Measurements from ENCODE around the gene SRP54. TPM values are rescaled to one million over a fixed set of nuclear protein-coding genes. Genes with fewer than 3 reads are reported as not detected.

SRP54 gene
- total RNA-seq, 1 donor from 2014 or later: 37.6 TPM

- Histone ChIP-seq H3K27ac (no peak overlapping the region), H3K9me3 (no peaks in the 10 kb centered on the region), H3K27me3 (no peaks in the 10 kb centered on the region), H3K4me1 (peaks cover 9% of the 10 kb centered on the region), H3K36me3 (no peaks in the 10 kb centered on the region), H3K4me3 (no peak overlapping the region)
- DNase-seq (ENCODE audit: extremely low spot score in 2 of 2): no peak
- intact Hi-C loops (cut with DNase I): loop anchor here (10.0 kb wide), 1 partner anchor 252 kb away; the partner anchor contains the start of gene PSMA6
- no peak for TF ChIP-seq POLR2AphosphoS5 (IDR thresholded peaks at IDR 0.05; ENCODE audit: insufficient read depth in 1 of 2, low read depth in 1 of 2)
- no peak for TF ChIP-seq POLR2A (IDR thresholded peaks at IDR 0.05)
- TF ChIP-seq, protein P1, sequence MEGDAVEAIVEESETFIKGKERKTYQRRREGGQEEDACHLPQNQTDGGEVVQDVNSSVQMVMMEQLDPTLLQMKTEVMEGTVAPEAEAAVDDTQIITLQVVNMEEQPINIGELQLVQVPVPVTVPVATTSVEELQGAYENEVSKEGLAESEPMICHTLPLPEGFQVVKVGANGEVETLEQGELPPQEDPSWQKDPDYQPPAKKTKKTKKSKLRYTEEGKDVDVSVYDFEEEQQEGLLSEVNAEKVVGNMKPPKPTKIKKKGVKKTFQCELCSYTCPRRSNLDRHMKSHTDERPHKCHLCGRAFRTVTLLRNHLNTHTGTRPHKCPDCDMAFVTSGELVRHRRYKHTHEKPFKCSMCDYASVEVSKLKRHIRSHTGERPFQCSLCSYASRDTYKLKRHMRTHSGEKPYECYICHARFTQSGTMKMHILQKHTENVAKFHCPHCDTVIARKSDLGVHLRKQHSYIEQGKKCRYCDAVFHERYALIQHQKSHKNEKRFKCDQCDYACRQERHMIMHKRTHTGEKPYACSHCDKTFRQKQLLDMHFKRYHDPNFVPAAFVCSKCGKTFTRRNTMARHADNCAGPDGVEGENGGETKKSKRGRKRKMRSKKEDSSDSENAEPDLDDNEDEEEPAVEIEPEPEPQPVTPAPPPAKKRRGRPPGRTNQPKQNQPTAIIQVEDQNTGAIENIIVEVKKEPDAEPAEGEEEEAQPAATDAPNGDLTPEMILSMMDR (IDR thresholded peaks at IDR 0.05): no peak
Measured at GRCh38 chr14:35042632-35043031, 59.8 kb downstream of the SRP54 start.

GRCh38 chr14:35043046-35043445 is 60.3 kb downstream of the SRP54 start:
- TF ChIP-seq, protein P1 (IDR thresholded peaks at IDR 0.05): no peak
- no peak for TF ChIP-seq POLR2AphosphoS5 (IDR thresholded peaks at IDR 0.05; ENCODE audit: insufficient read depth in 1 of 2, low read depth in 1 of 2)
- no peak for TF ChIP-seq POLR2A (IDR thresholded peaks at IDR 0.05)
- Histone ChIP-seq H3K27me3 (no peaks in the 10 kb centered on the region), H3K4me1 (peaks cover 13% of the 10 kb centered on the region), H3K4me3 (no peak overlapping the region), H3K27ac (no peak overlapping the region), H3K9me3 (no peaks in the 10 kb centered on the region), H3K36me3 (no peaks in the 10 kb centered on the region)
- intact Hi-C loops (cut with DNase I): loop anchor here (10.0 kb wide), 1 partner anchor 252 kb away; the partner anchor contains the start of gene PSMA6
- DNase-seq (ENCODE audit: extremely low spot score in 2 of 2): no peak

DNA sequence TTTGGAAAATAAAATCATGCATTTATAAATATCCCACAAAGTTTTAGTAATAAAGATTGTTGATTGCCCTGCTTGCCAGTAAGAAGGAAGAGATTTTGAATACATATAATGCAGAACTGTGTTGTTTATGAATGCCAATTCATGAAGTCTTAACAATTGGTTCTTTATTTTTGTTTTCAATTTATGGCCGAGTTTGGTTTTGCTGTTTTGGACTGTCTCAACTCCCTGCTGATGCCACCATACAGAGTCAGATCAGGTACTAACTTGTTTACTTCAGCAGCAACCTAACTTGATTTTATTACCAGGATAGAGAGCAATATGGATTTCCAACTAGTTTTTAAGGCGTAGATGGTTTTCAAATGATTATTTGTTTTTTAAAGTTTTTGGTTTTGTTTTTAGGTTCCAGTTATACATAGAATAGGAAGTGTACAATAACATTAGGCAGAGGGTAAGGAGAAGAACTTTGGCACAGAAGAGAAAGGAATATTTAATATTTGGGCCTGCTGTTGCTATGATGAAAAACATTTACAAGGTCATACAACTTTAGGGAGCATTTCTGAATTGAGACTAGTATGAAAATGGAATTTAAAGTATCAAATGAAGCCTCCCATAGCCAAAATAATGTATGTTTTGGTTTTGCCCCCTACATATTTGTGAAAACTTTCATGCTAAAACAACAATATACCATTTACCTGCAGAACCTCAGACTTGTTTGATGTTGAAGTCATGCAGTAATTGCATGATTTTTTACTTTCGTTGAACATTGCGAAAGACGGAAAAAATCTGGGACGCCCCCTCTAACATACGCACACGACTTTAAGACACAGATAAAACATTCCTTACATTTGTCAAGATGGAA is 62.4 kb downstream of the SRP54 start:
- Histone ChIP-seq H3K4me1 (peaks cover 22% of the 10 kb centered on the region), H3K36me3 (no peaks in the 10 kb centered on the region), H3K9me3 (no peaks in the 10 kb centered on the region), H3K27me3 (no peaks in the 10 kb centered on the region), H3K4me3 (peak overlapping the region; percentile 77 to 79), H3K27ac (peak overlapping the region; percentile 88)
- DNase-seq (ENCODE audit: extremely low spot score in 2 of 2): no peak
- TF ChIP-seq POLR2A (IDR thresholded peaks at IDR 0.05) (no peak), POLR2AphosphoS5 (IDR thresholded peaks at IDR 0.05; ENCODE audit: insufficient read depth in 1 of 2, low read depth in 1 of 2) (no peak)
- TF ChIP-seq, protein P1 (IDR thresholded peaks at IDR 0.05): no peak
- intact Hi-C loops (cut with DNase I): loop anchor here (5.0 to 10.0 kb wide), 3 partner anchors 77 to 250 kb away; partner anchors contain the start of genes BAZ1A, PPP2R3C, PRORP and PSMA6

DNA sequence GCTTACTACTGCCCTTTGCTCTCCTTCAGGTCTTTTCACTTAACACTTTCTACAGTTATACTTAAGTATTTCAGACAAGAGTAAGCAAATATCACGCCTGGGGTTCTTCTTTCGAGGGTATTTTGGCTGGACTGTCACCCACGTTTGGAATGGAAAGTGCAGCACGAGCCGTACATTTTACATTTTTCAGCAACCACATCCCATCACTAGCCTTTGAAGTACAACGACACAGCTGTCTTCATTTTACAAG is 62.9 kb downstream of the SRP54 start:
- H3K27me3 ChIP-seq: no peaks in the 10 kb centered on the region
- H3K36me3 ChIP-seq: no peaks in the 10 kb centered on the region
- H3K27ac ChIP-seq: peak overlapping the region; percentile 88
- H3K9me3 ChIP-seq: no peaks in the 10 kb centered on the region
- no peak for TF ChIP-seq POLR2AphosphoS5 (IDR thresholded peaks at IDR 0.05; ENCODE audit: insufficient read depth in 1 of 2, low read depth in 1 of 2)
- peak in 1 of 2 donors; percentile 41 for TF ChIP-seq POLR2A (IDR thresholded peaks at IDR 0.05)
- TF ChIP-seq, protein P1 (IDR thresholded peaks at IDR 0.05): no peak
- H3K4me1 ChIP-seq: peaks cover 27% of the 10 kb centered on the region
- no peak for DNase-seq (ENCODE audit: extremely low spot score in 2 of 2)
- H3K4me3 ChIP-seq: peak overlapping the region; percentile 77 to 79
- intact Hi-C loops (cut with DNase I): loop anchor here (2.0 to 10.0 kb wide), 4 partner anchors 63 to 249 kb away; partner anchors contain the start of genes BAZ1A, PPP2R3C, PRORP and PSMA6
